Activated B cell treated with CpG ODN at 0.5 μM for 24 hours (primary cell): ENCODE data around the gene C3. TPM values are rescaled to one million over a fixed set of nuclear protein-coding genes. Genes with fewer than 3 reads are reported as not detected.
"Not testable (repeated sequence)": the region's sequence is repeated elsewhere in the genome, so short reads cannot be mapped to it uniquely, and the experiment has no call there.

Experiments
- ATAC-seq: fragments of 200-7000 bp; cut with Tn5 transposase; one replicate; pipeline ENCODE4 v1.10.0; 2021; ENCODE audit warnings: low read depth, mild to moderate bottlenecking, moderate library complexity
- CTCF ChIA-PET: fragments of 350-600 bp; sonication (Branson Sonifier 250); formaldehyde crosslinking; loops from one replicate; lab custom pipeline; 2021; ENCODE audit warnings: antibody characterized with exemption; lab: Charles Lee
- POLR2A ChIA-PET: fragments of 350-600 bp; sonication (Branson Sonifier 250); formaldehyde crosslinking; loops from one replicate; lab custom pipeline; 2021; ENCODE audit warnings: antibody characterized with exemption; lab: Charles Lee
- DNase-seq: peaks from one replicate; pipeline ENCODE4 v3.0.0; 2022
- H3K27ac Mint-ChIP-seq: one replicate; pipeline ENCODE4 v1.8.0; 2020; ENCODE audit warnings: mixed read lengths
- H3K27me3 Mint-ChIP-seq: one replicate; pipeline ENCODE4 v1.8.0; 2021; ENCODE audit warnings: mixed read lengths
- H3K36me3 Mint-ChIP-seq: one replicate; pipeline ENCODE4 v1.8.0; 2021; ENCODE audit warnings: low read depth, mixed read lengths
- H3K4me1 Mint-ChIP-seq: one replicate; pipeline ENCODE4 v1.8.0; 2021; ENCODE audit warnings: mixed read lengths
- H3K4me3 Mint-ChIP-seq: one replicate; pipeline ENCODE4 v1.8.0; 2020; ENCODE audit warnings: mild to moderate bottlenecking, mixed read lengths
- H3K9me3 Mint-ChIP-seq: one replicate; pipeline ENCODE4 v1.8.0; 2020; ENCODE audit warnings: mixed read lengths
- intact Hi-C: fragments of 100-400 bp; cut with micrococcal nuclease; formaldehyde crosslinking; loops from one replicate; pipeline ENCODE4 v1.15.1; 2024
- total RNA-seq: library from RNA; stranded (reverse); gene quantifications from 2 replicates; pipeline ENCODE4 v1.2.3, GENCODE V29; 2022
- TF ChIP-seq, protein P1 (sequence below): fragments of 200-600 bp; IDR thresholded peaks from one replicate; pipeline ENCODE4 v1.8.0; 2022; ENCODE audit warnings: antibody characterized with exemption, mild to moderate bottlenecking

Gene C3
- total RNA-seq, 1 donor from 2014 or later: 0.53 TPM

DNA sequence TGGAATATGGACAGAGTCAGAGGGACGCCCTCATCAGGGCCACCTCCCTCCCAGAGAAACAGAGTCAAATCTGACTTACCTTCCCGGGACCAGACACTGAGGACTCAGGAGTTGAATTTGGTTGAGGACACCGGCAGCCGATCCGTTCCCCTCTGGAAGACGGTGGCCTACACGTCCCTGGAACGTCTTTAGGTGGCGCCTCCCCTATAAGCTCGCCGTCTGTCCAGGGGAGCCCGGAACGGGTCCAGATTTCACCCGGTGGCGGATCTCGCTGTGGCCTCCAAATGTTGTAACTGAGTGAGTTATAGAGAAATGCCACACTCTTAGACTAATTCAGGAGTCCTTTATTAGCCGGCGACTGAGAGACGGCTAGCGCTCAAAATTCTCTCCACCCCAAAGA lies 59.5 kb downstream of the C3 start:
- ChIA-PET CTCF (interaction anchor here (0.9 kb wide), 1 partner anchor 203 kb away, joined by 3 read pairs; no protein-coding TSS in a partner anchor), POLR2A (no interaction called here)
- Mint-ChIP-seq H3K4me3 (no peak overlapping the region), H3K9me3 (no peaks in the 10 kb centered on the region), H3K4me1 (peaks cover 19% of the 10 kb centered on the region), H3K36me3 (no peaks in the 10 kb centered on the region), H3K27ac (no peak overlapping the region), H3K27me3 (peaks cover 18% of the 10 kb centered on the region)
- intact Hi-C loops: loop anchor here (2.0 kb wide), 1 partner anchor 76 kb away; the partner anchor contains the start of gene GPR108
- no peak for DNase-seq
- ATAC-seq: no peak
- TF ChIP-seq, protein P1, sequence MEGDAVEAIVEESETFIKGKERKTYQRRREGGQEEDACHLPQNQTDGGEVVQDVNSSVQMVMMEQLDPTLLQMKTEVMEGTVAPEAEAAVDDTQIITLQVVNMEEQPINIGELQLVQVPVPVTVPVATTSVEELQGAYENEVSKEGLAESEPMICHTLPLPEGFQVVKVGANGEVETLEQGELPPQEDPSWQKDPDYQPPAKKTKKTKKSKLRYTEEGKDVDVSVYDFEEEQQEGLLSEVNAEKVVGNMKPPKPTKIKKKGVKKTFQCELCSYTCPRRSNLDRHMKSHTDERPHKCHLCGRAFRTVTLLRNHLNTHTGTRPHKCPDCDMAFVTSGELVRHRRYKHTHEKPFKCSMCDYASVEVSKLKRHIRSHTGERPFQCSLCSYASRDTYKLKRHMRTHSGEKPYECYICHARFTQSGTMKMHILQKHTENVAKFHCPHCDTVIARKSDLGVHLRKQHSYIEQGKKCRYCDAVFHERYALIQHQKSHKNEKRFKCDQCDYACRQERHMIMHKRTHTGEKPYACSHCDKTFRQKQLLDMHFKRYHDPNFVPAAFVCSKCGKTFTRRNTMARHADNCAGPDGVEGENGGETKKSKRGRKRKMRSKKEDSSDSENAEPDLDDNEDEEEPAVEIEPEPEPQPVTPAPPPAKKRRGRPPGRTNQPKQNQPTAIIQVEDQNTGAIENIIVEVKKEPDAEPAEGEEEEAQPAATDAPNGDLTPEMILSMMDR: no peak

DNA sequence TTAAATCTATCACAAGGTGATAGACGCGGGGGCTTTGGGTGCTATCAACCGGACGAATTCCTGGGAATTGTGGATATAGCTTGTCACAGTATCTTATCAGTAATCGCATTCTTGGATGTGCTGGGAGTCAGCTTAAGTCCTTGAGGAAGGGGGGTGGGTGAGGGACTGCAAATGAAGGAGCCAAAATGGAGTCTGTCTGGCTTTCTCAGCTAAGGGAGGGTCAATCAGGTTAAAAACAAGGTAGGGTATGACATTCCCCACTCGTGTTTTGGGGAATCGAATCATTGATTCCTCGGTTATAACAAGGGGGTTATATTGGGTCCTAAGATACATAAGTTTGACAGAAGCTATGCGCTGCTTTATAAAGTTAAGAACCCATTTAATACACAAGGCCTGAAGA lies 64.1 kb downstream of the C3 start:
- H3K27ac Mint-ChIP-seq: not testable (repeated sequence)

DNA sequence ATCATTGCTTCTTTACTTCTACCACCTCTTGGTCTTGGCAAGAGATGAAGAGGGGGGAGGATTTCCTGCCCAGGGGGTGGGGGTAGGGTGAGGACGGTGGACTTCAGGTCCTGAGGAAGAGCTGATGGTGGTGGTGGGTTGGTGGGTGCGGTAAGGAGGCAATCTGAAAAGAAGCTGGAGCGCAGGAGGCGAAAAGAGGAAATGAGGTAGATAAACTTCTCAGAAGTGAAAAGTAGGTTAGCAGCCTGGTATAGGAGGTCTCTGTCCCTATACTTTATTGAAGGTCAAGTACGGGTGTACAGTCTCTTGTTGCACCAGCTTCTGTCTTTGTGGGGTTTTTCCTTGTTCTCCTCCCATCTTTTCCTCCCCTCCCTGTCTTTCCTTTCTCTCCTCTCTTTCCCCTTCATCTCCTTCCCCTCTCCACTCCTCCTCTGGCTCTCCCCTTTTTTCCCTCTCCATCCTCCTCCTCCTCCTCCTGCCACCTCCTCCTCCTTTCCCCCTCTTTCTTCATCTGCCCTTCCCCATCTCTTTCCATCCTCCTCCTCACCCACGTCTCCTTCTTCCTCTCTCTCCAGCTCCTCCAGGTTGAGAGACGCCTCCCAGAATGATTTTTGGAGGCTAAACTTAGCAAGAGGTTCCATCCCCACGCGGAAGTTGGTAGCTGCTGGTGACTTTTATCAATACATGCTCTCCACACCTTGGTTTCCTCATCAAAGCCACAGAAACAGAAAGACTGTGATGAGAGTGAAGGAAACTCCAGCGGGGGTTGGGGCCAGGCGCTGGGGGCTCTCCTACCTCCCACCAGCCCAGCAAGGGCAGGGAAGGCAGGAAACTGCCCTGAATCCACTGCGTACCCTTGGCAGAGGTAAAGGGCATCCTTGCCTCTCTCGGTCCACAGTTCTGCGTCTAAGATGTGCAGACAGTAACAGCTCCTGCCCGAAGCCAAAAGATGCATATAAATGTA lies 65.8 kb downstream of the C3 start:
- ATAC-seq (no peak), DNase-seq (no peak)
- Mint-ChIP-seq H3K4me1 (peaks cover 9% of the 10 kb centered on the region), H3K9me3 (no peaks in the 10 kb centered on the region), H3K27me3 (peaks cover 16% of the 10 kb centered on the region), H3K4me3 (no peak overlapping the region), H3K36me3 (no peaks in the 10 kb centered on the region), H3K27ac (no peak overlapping the region)
- CTCF ChIA-PET: no interaction called here
- intact Hi-C loops: no loop called here
- TF ChIP-seq, protein P1: no peak
- POLR2A ChIA-PET: interaction anchor here (0.5 to 1.4 kb wide), 4 partner anchors 14 to 834 kb away, joined by 4 to 8 read pairs (median 6); no protein-coding TSS in a partner anchor

More for the DNA sequence above, 64.1 kb downstream of the C3 start:
- H3K9me3 Mint-ChIP-seq, H3K4me3 Mint-ChIP-seq, H3K36me3 Mint-ChIP-seq, ATAC-seq, intact Hi-C loops, POLR2A ChIA-PET, DNase-seq: not testable (repeated sequence)
- peaks cover 18% of the 10 kb centered on the region for H3K27me3 Mint-ChIP-seq
- CTCF ChIA-PET: interaction anchor here (0.6 kb wide), 1 partner anchor 107 kb away, joined by 3 read pairs; no protein-coding TSS in a partner anchor
- peaks cover 19% of the 10 kb centered on the region for H3K4me1 Mint-ChIP-seq

DNA sequence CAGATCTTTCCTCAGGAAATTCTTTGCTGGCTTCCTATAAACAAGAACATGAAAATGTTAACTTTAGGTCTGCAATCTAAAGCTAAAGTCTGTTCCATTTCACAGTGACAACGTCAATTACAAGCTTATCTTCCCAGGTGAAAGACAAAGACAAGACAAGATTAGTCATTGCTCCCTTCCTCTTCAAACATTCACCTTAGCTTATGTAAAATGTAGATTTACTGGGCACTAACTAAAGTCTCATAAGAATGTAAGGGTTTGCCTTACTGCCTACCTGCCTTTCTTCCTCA lies 67.7 kb downstream of the C3 start:
- Mint-ChIP-seq H3K36me3 (no peaks in the 10 kb centered on the region), H3K27ac (no peak overlapping the region), H3K27me3 (peaks cover 13% of the 10 kb centered on the region), H3K9me3 (no peaks in the 10 kb centered on the region), H3K4me1 (peaks cover 9% of the 10 kb centered on the region), H3K4me3 (no peak overlapping the region)
- POLR2A ChIA-PET: interaction anchor here (0.6 kb wide), 1 partner anchor 750 kb away, joined by 3 read pairs; no protein-coding TSS in a partner anchor
- DNase-seq (no peak), ATAC-seq (no peak)
- intact Hi-C loops: no loop called here
- TF ChIP-seq, protein P1: no peak
- CTCF ChIA-PET: no interaction called here

DNA sequence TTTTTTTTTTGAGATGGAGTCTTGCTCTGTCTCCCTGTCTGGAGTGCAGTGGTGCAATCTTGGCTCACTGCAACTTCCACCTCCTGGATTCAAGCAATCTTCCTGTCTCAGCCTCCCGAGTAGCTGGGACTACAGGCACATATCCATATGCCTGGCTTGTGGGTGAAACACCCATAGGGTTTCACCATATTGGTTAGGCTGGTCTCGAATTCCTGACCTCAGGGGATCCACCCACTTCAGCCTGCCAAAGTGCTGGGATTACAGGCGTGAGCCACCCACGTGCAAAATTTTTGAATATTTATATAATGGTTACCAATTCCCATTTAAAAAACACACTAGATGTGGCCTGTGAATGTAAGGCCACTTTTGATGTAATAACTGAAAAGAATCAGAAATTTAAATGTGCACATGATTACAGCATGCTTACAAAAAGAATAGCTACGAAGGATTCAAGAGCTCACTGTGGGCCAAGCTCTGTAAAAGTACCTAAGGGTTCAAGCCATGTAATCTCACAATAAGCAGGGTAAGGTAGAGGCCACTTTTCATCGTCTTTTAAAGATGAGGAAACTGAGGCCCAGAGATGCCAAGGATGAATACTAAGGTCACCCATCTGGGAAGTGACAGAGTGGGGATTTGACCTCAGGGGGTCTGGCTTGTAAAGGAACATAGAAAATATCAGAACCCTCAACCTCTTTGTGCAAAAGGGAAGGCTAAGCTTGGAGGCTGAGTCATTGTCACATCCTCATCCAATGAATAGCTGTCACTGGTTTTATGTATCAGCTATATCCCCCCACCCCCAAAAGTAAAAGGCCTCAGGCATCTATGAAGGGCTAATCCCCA lies 68.3 kb downstream of the C3 start:
- Mint-ChIP-seq H3K36me3 (no peaks in the 10 kb centered on the region), H3K27me3 (peaks cover 9% of the 10 kb centered on the region), H3K9me3 (no peaks in the 10 kb centered on the region), H3K4me3 (no peak overlapping the region), H3K4me1 (peaks cover 9% of the 10 kb centered on the region), H3K27ac (no peak overlapping the region)
- ATAC-seq (no peak), DNase-seq (no peak)
- intact Hi-C loops: no loop called here
- ChIA-PET CTCF (no interaction called here), POLR2A (interaction anchor here (0.6 kb wide), 1 partner anchor 749 kb away, joined by 3 read pairs; no protein-coding TSS in a partner anchor)
- TF ChIP-seq, protein P1: no peak
